Coronary artery (tissue), 2 donors: ENCODE data around the gene CHI3L2.

Source experiments
- DNase-seq: peaks from one replicate; pipeline ENCODE4 v3.0.0-alpha.2; 2017; ENCODE audit warnings: low spot score
- H3K27ac ChIP-seq, 2 donors: fragments of 200-600 bp; sonication (generic); one replicate each; pipeline ENCODE4 v1.5.1; 2016 to 2019
- H3K4me3 ChIP-seq: fragments of 200-600 bp; sonication (generic); 2 replicates; pipeline ENCODE4 v1.5.1; 2016; ENCODE audit warnings: mild to moderate bottlenecking, moderate library complexity
- TF ChIP-seq, protein P1 (sequence below): fragments of 200-600 bp; sonication (generic); IDR thresholded peaks from one replicate; pipeline ENCODE4 v1.5.1; 2019; ENCODE audit warnings: antibody characterized with exemption

Gene CHI3L2, protein sequence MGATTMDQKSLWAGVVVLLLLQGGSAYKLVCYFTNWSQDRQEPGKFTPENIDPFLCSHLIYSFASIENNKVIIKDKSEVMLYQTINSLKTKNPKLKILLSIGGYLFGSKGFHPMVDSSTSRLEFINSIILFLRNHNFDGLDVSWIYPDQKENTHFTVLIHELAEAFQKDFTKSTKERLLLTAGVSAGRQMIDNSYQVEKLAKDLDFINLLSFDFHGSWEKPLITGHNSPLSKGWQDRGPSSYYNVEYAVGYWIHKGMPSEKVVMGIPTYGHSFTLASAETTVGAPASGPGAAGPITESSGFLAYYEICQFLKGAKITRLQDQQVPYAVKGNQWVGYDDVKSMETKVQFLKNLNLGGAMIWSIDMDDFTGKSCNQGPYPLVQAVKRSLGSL

GRCh38 chr1:111227434-111227833 lies at the start of gene CHI3L2:
CHI3L2 (plus strand) TSS chr1:111227713; CDS start chr1:111227730, 17 bp downstream.
- Histone ChIP-seq H3K4me3 (no peak within 1 kb of the TSS), H3K27ac (peak within 1 kb of the TSS in 1 of 2 donors; percentile 68)
- no peak for DNase-seq
- TF ChIP-seq, protein P1, sequence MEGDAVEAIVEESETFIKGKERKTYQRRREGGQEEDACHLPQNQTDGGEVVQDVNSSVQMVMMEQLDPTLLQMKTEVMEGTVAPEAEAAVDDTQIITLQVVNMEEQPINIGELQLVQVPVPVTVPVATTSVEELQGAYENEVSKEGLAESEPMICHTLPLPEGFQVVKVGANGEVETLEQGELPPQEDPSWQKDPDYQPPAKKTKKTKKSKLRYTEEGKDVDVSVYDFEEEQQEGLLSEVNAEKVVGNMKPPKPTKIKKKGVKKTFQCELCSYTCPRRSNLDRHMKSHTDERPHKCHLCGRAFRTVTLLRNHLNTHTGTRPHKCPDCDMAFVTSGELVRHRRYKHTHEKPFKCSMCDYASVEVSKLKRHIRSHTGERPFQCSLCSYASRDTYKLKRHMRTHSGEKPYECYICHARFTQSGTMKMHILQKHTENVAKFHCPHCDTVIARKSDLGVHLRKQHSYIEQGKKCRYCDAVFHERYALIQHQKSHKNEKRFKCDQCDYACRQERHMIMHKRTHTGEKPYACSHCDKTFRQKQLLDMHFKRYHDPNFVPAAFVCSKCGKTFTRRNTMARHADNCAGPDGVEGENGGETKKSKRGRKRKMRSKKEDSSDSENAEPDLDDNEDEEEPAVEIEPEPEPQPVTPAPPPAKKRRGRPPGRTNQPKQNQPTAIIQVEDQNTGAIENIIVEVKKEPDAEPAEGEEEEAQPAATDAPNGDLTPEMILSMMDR: no peak

GRCh38 chr1:111179968-111180533 lies 47.5 kb upstream of the CHI3L2 start:
- no peak for DNase-seq
- TF ChIP-seq, protein P1: no peak
- Histone ChIP-seq H3K27ac (no peak overlapping the region), H3K4me3 (no peak overlapping the region)

DNA sequence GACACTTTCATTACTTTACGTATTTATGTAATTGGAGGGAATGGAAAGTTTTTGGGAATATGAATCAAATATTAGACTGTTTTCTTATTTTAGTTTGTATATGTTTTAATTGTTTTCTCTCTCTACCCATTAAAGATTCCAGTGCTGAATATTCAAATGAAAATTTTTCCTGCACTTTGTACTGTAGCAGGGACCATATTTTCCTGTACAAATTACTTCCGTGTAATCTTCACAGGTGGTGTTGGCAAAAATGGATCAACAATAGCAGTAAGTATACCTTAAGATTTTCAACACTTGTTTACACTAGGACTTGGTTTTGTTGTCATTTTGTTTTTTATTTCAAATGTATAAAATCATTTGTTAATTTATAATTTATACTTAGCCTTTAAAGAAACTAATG lies 45.5 kb upstream of the CHI3L2 start:
- H3K27ac ChIP-seq: no peak overlapping the region
- no peak overlapping the region for H3K4me3 ChIP-seq
- no peak for DNase-seq
- TF ChIP-seq, protein P1: no peak

GRCh38 chr1:111183308-111184069 lies 44.0 kb upstream of the CHI3L2 start:
- Histone ChIP-seq H3K4me3 (no peak overlapping the region), H3K27ac (no peak overlapping the region)
- no peak for DNase-seq
- TF ChIP-seq, protein P1: no peak

GRCh38 chr1:111184663-111185062 lies 42.9 kb upstream of the CHI3L2 start:
- Histone ChIP-seq H3K27ac (no peak overlapping the region), H3K4me3 (no peak overlapping the region)
- no peak for DNase-seq
- TF ChIP-seq, protein P1: no peak

DNA sequence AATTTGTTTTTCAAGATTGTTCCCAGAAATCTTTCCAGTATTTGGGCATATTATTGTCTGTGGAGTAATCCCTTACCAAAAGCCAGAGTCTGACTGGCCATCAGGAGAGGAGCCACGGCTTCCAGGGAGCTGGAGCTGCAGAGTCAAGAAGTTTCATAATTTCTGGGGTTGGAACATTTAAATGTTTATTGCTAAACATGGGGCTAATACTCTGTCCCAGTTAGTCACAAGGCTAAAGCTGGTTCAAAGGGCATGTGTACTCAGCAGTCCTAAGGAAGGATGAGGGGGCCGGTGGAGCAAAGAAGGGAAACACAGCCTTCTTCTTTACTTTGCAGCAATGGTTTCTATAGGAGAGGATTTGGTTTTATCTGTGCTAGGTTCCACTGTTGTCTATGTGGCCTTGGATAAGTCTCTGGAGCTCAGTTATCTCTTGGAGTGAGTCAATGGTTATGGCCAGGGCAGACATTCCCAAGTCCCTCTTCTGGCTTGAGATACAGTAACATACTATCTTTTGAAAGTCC lies 36.5 kb upstream of the CHI3L2 start:
- Histone ChIP-seq H3K27ac (peak overlapping the region in 1 of 2 donors; percentile 74), H3K4me3 (no peak overlapping the region)
- no peak for DNase-seq
- TF ChIP-seq, protein P1: no peak
